ENCODE measurements around the gene MCF2L.
"Not testable (repeated sequence)": the region's sequence is repeated elsewhere in the genome, so short reads cannot be mapped to it uniquely, and the experiment has no call there.

MCF2L gene

DNA sequence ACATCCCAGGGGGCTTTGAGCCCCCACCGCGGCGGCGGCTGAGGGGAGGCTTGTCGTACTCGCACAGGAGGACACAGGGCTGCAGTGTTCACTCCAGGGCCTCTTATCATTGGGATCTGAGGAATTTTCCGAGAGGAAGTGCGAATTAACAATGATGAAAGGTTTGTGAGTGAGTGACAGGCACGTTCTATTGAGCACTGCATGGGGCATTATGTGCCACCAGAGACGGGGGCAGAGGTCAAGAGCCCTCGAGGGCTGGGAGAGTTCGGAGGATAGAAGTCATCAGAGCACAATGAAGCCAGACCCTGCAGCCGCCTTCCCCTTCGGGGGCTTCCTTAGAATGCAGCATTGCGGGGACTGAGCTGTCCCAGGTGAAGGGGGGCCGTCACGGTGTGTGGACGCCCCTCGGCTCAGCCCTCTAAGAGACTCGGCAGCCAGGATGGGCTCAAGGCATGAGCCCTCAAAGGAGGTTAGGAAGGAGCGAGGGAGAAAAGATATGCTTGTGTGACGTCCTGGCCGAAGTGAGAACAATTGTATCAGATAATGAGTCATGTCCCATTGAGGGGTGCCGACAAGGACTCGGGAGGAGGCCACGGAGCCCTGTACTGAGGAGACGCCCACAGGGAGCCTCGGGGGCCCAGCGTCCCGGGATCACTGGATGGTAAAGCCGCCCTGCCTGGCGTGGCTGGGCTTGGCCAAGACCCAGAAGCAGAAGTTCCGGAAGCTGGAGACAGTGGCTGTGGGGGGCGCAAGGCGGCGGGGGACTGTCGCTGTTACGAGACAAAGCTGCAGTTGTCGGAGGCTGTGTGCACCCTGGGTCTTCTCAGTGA lies 53.9 kb downstream of the MCF2L start:
- H3K4me1 ChIP-seq (ENCODE audit: control insufficient read depth, insufficient read depth, low read length), result no peaks in the 10 kb centered on the region
- no peaks in the 10 kb centered on the region for H3K27me3 ChIP-seq (ENCODE audit: control insufficient read depth, insufficient read depth, low read length)
- no peak overlapping the region for H3K9ac ChIP-seq (ENCODE audit: low read length)
- H3K4me3 ChIP-seq (ENCODE audit: low read length), result no peak overlapping the region
- no peak overlapping the region for H3K27ac ChIP-seq (ENCODE audit: low read depth, low read length)
- H3K36me3 ChIP-seq (ENCODE audit: control insufficient read depth, insufficient read depth, low read length), result no peaks in the 10 kb centered on the region

DNA sequence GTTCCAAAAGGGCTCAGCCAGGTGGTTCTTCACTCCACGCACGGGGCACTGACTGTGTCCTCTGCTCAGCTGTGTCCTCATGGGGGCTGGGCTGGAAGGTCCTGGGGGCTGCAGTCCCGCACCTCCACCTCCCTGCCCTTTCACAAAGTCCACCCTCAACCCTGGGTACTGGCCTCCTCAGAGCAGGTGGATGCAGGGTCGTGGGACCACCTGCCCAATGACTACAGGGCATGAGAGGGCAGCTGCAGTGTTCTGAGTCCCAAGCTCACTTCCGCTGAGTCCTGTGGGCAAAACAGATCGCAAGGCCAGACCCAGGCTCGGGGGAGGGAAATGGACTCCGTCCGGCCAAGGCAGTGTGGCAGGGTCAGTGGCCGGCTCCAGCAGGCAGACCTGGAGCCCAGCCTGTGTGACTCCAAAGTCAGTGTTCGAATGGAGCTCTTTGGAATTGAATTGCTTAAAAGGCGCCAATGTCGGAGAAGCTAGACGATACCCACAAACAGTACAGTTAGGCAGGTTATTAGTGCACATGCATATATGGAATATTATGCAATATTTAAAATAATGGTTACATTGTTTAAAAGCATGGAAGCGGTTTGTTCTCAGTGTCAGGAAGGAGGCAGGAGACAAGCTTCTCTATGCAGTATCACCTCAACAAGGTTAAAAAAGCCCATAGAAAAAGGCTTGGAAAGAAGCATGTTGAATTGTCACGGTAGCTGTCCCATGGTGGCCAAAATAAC lies 54.8 kb downstream of the MCF2L start:
- Histone ChIP-seq H3K27me3 (ENCODE audit: control insufficient read depth, insufficient read depth, low read length) (no peaks in the 10 kb centered on the region), H3K4me1 (ENCODE audit: control insufficient read depth, insufficient read depth, low read length) (no peaks in the 10 kb centered on the region), H3K36me3 (ENCODE audit: control insufficient read depth, insufficient read depth, low read length) (no peaks in the 10 kb centered on the region), H3K27ac (ENCODE audit: low read depth, low read length) (no peak overlapping the region), H3K4me3 (ENCODE audit: low read length) (no peak overlapping the region), H3K9ac (ENCODE audit: low read length) (no peak overlapping the region)

DNA sequence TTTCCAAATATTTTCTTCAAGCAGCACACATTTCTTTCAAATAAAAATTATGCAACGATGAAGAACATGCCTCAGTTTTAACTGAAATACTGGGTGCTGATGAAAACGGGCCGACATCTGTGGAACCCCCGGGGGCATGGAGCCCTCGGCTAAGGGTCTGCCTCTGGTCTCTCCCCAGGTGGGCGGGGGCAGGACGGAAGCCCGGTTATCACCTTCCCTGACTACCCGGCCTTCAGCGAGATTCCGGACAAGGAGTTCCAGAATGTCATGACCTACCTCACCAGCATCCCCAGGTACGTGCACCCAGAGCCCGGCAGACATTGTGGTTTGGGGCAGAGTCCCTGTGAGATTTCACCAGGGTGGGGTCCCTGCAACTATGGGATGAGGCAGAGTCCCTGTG lies 55.5 kb downstream of the MCF2L start:
- Histone ChIP-seq H3K36me3 (ENCODE audit: control insufficient read depth, insufficient read depth, low read length) (no peaks in the 10 kb centered on the region), H3K27ac (ENCODE audit: low read depth, low read length) (no peak overlapping the region), H3K9ac (ENCODE audit: low read length) (no peak overlapping the region), H3K4me3 (ENCODE audit: low read length) (no peak overlapping the region), H3K4me1 (ENCODE audit: control insufficient read depth, insufficient read depth, low read length) (no peaks in the 10 kb centered on the region), H3K27me3 (ENCODE audit: control insufficient read depth, insufficient read depth, low read length) (no peaks in the 10 kb centered on the region)

DNA sequence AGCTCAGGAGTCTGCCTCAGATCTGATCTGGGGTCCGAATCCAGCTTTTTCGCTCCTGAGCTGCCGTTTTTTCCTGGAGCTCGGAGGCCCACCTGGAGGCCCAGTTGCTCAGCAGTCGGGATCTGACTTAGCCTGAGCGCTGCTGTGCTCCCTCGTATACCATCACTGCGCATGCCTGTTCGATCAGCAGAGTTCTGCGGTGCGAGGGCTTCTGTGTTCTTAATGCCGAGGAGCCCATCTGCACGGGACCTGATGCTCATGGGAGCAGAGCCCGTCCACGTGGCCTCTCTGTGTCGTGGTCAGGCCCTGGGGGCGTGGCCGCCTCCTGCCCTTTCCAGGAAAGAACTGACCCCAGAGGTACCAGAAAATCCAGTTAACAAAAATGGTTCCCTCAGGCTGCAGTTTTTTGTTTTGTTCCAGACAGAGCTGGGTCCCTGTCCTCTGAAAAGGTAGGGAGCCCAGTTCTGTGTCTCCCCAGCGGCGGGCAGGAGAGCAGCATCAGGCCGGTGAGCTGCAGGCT lies 57.4 kb downstream of the MCF2L start:
- Histone ChIP-seq H3K27me3 (ENCODE audit: control insufficient read depth, insufficient read depth, low read length) (no peaks in the 10 kb centered on the region), H3K36me3 (ENCODE audit: control insufficient read depth, insufficient read depth, low read length) (no peaks in the 10 kb centered on the region), H3K9ac (ENCODE audit: low read length) (no peak overlapping the region)

DNA sequence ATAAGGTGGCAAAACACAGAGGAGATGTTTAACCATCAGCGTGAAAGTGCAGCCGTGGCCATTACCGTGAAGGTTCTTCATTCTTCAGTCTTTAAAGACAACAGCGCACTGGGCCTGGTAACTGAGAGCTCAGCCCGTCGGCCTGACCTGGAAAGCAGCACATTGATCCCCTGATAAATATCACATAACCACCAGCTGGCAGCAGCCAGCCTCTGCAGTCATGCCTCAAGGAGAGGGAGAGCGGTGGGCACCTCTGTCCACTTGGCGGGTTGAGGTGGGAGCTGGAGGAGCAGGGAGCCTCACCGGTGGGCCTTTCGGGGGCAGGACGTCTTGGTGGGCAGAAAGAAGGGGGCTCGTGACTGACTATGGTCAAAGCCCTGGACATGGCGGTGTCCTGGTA lies 58.1 kb downstream of the MCF2L start:
- no peaks in the 10 kb centered on the region for H3K4me1 ChIP-seq (ENCODE audit: control insufficient read depth, insufficient read depth, low read length)
- no peak overlapping the region for H3K4me3 ChIP-seq (ENCODE audit: low read length)
- H3K36me3 ChIP-seq (ENCODE audit: control insufficient read depth, insufficient read depth, low read length), result no peaks in the 10 kb centered on the region
- no peak overlapping the region for H3K9ac ChIP-seq (ENCODE audit: low read length)
- no peaks in the 10 kb centered on the region for H3K27me3 ChIP-seq (ENCODE audit: control insufficient read depth, insufficient read depth, low read length)
- H3K27ac ChIP-seq (ENCODE audit: low read depth, low read length), result no peak overlapping the region

More for the DNA sequence above, 57.4 kb downstream of the MCF2L start:
- Histone ChIP-seq H3K4me3 (ENCODE audit: low read length) (no peak overlapping the region), H3K27ac (ENCODE audit: low read depth, low read length) (no peak overlapping the region), H3K4me1 (ENCODE audit: control insufficient read depth, insufficient read depth, low read length) (no peaks in the 10 kb centered on the region)

DNA sequence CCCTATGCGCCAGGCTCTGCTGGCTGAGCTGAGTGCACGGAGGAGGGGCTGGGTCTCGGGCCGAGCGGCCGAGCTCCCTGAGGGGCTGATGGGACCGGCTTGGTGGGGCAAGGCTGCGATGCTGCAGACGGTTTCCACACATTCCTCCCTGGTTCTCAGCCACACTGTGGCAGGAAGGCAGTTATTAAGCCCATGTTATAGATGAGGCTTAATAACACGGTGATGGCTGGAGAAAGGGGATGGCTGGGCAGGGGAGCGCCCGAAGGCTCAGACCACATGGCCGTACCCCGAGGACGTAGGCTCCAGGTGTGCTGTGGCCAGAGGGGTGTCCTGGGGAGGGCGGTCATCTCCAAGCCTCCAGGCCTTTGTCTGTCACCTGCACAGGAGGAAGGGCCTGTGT lies 58.6 kb downstream of the MCF2L start:
- no peak overlapping the region for H3K27ac ChIP-seq (ENCODE audit: low read depth, low read length)
- no peaks in the 10 kb centered on the region for H3K27me3 ChIP-seq (ENCODE audit: control insufficient read depth, insufficient read depth, low read length)
- no peaks in the 10 kb centered on the region for H3K4me1 ChIP-seq (ENCODE audit: control insufficient read depth, insufficient read depth, low read length)
- no peak overlapping the region for H3K9ac ChIP-seq (ENCODE audit: low read length)
- no peaks in the 10 kb centered on the region for H3K36me3 ChIP-seq (ENCODE audit: control insufficient read depth, insufficient read depth, low read length)
- no peak overlapping the region for H3K4me3 ChIP-seq (ENCODE audit: low read length)

DNA sequence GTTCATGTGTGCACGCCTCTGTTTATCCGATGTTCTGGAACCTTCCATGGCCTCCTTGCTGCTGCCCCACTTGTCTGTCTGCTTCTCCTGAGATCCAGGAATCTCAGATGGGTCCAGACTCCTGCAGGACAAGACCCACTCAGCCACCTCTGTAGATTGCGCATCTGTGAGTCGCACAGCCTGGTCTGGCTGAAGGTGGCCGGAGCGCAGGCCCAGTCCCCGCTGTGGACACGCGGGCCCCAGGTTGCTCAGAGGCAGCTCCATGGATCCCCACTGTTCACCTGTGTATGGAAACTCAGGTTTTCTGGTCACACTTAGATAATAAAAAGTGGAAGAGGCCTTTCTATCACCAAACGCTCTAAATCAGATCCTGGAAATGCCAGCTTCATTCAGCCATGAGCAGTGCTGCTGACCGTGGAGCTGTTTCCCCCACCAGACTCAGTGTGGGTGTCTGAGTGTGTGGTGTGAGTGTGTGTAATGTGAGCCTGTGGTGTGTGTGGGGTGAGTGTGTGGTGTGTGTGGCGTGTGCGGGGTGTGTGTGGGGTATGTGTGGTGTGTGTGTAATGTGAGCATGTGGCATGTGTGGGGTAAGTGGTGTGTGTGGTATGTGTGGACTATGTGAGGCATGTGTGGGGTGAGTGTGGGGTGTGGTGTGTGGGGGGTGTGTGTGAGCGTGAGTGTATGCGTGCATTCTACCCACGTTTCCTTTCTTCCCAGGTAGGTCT lies 59.5 kb downstream of the MCF2L start:
- no peaks in the 10 kb centered on the region for H3K36me3 ChIP-seq (ENCODE audit: control insufficient read depth, insufficient read depth, low read length)
- no peak overlapping the region for H3K27ac ChIP-seq (ENCODE audit: low read depth, low read length)
- H3K4me3 ChIP-seq (ENCODE audit: low read length), result no peak overlapping the region
- no peak overlapping the region for H3K9ac ChIP-seq (ENCODE audit: low read length)
- H3K4me1 ChIP-seq (ENCODE audit: control insufficient read depth, insufficient read depth, low read length), result no peaks in the 10 kb centered on the region
- no peaks in the 10 kb centered on the region for H3K27me3 ChIP-seq (ENCODE audit: control insufficient read depth, insufficient read depth, low read length)

DNA sequence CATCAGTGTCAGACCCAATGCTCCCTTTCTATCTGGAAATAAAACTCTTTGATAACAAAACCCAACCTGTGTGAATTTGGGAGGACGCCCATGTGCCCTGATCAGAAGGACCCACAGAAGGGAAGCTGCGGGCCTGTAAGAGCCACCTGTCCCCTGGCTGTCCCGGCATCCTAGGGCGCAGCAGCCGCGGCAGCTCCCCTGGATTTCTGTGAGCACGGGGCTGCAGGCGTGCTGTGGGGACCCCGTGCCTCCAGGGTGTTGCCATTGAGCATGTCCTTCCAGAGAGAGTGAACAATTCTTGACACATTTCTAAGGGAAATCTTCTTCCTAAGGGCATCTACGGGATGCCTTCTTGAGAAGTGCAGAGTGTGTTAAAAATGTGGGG lies 60.0 kb downstream of the MCF2L start:
- Histone ChIP-seq H3K4me3 (ENCODE audit: low read length) (no peak overlapping the region), H3K27me3 (ENCODE audit: control insufficient read depth, insufficient read depth, low read length) (no peaks in the 10 kb centered on the region), H3K27ac (ENCODE audit: low read depth, low read length) (no peak overlapping the region), H3K9ac (ENCODE audit: low read length) (no peak overlapping the region), H3K4me1 (ENCODE audit: control insufficient read depth, insufficient read depth, low read length) (no peaks in the 10 kb centered on the region), H3K36me3 (ENCODE audit: control insufficient read depth, insufficient read depth, low read length) (no peaks in the 10 kb centered on the region)

DNA sequence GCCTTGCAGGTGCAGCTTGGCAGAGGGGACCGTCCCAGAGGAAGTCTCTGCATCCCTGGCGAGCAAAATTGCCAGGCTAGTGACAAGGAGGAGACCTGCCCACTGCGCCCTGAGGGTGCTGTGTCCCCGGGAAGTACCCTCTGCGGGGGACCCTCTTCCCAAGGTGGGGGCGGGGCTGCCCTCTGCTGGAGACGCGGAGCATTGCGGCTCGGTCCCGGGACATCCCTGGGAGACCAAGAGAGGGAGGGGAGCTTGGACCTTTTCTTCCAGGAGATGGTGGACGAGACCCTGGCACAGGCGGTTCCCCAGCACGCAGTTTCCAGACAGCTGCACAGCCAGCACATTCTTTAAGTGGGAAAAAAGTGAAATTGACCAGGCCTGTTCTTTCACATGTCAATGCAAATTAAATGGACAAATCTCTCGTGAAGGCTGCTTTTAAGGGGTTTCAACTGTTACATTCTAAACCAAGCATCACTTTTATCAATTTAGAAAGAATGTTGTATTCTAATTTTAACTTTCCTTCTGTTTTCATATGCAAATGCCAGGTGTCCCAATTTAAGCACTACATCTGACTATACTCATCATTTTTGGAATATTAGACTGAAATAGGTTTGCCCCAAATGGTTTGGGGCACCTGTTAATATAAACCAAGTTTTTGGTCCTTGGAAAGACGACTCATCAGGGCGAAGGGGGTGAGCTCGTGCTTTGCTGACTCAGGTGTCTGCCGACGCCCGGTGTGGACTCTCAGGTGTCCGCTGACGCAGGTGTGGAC lies 60.7 kb downstream of the MCF2L start:
- no peaks in the 10 kb centered on the region for H3K4me1 ChIP-seq (ENCODE audit: control insufficient read depth, insufficient read depth, low read length)
- H3K27me3 ChIP-seq (ENCODE audit: control insufficient read depth, insufficient read depth, low read length), result no peaks in the 10 kb centered on the region
- H3K9ac ChIP-seq (ENCODE audit: low read length), result no peak overlapping the region
- H3K4me3 ChIP-seq (ENCODE audit: low read length), result no peak overlapping the region
- H3K27ac ChIP-seq (ENCODE audit: low read depth, low read length), result no peak overlapping the region
- no peaks in the 10 kb centered on the region for H3K36me3 ChIP-seq (ENCODE audit: control insufficient read depth, insufficient read depth, low read length)

DNA sequence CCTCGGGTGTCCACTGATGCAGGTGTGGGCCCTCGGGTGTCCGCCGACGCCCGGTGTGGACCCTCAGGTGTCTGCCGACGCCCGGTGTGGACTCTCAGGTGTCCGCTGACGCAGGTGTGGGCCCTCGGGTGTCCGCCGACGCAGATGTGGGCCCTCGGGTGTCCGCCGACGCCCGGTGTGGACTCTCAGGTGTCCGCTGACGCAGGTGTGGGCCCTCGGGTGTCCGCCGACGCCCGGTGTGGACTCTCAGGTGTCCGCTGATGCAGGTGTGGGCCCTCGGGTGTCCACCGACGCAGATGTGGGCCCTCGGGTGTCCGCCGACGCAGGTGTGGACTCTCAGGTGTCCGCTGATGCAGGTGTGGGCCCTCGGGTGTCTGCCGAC lies 61.2 kb downstream of the MCF2L start:
- H3K27ac ChIP-seq (ENCODE audit: low read depth, low read length); H3K36me3 ChIP-seq (ENCODE audit: control insufficient read depth, insufficient read depth, low read length); H3K9ac ChIP-seq (ENCODE audit: low read length); H3K27me3 ChIP-seq (ENCODE audit: control insufficient read depth, insufficient read depth, low read length); H3K4me1 ChIP-seq (ENCODE audit: control insufficient read depth, insufficient read depth, low read length); H3K4me3 ChIP-seq (ENCODE audit: low read length): not testable (repeated sequence)

DNA sequence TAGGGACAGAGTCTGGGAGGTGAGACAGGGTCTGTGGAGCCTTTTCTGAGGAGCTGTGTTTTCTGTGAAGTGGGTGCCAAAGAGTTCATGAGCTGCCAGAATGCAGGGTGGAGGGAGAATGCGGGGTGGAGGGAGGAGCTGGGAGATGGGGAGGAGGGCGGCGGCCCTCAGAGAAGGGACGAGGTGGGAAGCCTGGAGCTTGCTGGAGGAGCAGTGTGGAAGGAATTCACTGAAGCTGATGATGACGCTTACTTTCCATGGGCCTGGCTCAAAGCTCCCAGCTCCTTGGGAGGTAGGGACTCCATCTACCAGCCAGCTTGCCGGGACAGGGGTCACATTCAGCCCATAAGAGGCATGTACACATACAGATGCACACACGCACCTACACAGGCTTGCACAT lies 62.5 kb downstream of the MCF2L start:
- Histone ChIP-seq H3K4me3 (ENCODE audit: low read length) (no peak overlapping the region), H3K27ac (ENCODE audit: low read depth, low read length) (no peak overlapping the region), H3K27me3 (ENCODE audit: control insufficient read depth, insufficient read depth, low read length) (no peaks in the 10 kb centered on the region), H3K36me3 (ENCODE audit: control insufficient read depth, insufficient read depth, low read length) (no peaks in the 10 kb centered on the region), H3K4me1 (ENCODE audit: control insufficient read depth, insufficient read depth, low read length) (no peaks in the 10 kb centered on the region), H3K9ac (ENCODE audit: low read length) (no peak overlapping the region)

DNA sequence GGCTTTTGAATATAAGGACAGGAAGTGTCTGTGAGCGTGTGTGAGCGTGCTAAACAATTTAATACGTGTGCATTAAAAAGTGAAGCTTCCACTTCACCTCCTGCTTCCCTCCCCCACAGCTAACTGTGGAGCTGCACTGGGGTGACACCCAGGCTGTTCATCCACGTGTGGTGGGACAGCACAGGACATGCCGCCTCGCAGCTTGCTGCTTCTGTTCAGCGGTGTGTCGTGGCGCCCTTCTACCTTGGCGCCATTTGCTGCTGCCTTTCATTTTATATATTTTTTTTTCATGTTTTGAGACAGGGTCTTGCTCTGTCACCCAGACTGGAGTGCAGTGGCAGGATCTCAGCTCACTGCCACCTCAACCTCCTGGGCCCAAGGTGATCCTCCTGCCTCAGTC lies 63.3 kb downstream of the MCF2L start:
- Histone ChIP-seq H3K9ac (ENCODE audit: low read length) (no peak overlapping the region), H3K4me1 (ENCODE audit: control insufficient read depth, insufficient read depth, low read length) (no peaks in the 10 kb centered on the region), H3K36me3 (ENCODE audit: control insufficient read depth, insufficient read depth, low read length) (no peaks in the 10 kb centered on the region)

More for the DNA sequence above, 63.3 kb downstream of the MCF2L start:
- Histone ChIP-seq H3K27me3 (ENCODE audit: control insufficient read depth, insufficient read depth, low read length) (no peaks in the 10 kb centered on the region), H3K4me3 (ENCODE audit: low read length) (no peak overlapping the region), H3K27ac (ENCODE audit: low read depth, low read length) (no peak overlapping the region)
